ENCODE results near the gene CDH23. TPM values are rescaled to one million over a fixed set of nuclear protein-coding genes. Genes with fewer than 3 reads are reported as not detected.

Gene CDH23
- total RNA-seq, 4 donors from 2014 or later = 14.4 to 29.6 (median 19.7) TPM

DNA sequence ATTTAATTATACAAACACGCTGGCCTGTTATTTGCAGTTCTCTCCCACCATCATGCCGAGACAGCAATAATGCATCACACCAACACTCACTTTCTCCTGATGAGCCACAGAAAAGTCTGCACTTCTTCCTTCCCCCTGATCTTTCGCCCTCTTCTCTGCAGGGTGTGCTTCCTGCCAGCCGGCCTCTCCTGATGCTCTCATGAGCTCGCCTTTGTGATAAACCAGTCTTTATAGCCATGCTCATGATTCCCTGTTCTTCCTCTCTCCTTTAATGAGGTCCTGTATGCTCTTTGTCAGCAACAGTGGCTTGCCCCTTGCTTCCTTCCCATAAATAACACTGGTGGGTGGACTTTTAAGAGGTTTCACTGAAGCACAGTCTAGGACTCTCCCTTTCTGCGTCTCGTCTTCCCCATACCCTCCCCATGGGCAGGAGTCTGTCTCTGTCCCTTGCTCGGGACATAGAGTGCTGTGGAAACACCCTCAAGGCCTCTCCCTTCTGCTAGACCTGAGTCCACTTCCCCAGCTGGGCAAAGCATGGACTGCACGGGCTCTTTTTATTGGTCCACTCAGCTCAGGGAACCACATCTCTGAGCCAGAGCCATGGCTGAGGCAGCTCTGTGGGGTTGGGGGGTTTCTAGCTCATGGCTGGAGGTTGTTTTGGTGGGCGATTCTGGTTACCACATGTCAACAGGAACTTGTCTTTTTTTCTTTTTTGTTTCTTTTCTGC, 189.0 kb downstream of the CDH23 start:
- Histone ChIP-seq H3K4me3 (no peak overlapping the region), H3K27ac (replicated peaks in 1 of 4) (no peak overlapping the region), H3K4me1 (no peaks in the 10 kb centered on the region), H3K27me3 (no peaks in the 10 kb centered on the region), H3K36me3 (no peaks in the 10 kb centered on the region), H3K9me3 (no peaks in the 10 kb centered on the region)
- TF ChIP-seq, protein P1, sequence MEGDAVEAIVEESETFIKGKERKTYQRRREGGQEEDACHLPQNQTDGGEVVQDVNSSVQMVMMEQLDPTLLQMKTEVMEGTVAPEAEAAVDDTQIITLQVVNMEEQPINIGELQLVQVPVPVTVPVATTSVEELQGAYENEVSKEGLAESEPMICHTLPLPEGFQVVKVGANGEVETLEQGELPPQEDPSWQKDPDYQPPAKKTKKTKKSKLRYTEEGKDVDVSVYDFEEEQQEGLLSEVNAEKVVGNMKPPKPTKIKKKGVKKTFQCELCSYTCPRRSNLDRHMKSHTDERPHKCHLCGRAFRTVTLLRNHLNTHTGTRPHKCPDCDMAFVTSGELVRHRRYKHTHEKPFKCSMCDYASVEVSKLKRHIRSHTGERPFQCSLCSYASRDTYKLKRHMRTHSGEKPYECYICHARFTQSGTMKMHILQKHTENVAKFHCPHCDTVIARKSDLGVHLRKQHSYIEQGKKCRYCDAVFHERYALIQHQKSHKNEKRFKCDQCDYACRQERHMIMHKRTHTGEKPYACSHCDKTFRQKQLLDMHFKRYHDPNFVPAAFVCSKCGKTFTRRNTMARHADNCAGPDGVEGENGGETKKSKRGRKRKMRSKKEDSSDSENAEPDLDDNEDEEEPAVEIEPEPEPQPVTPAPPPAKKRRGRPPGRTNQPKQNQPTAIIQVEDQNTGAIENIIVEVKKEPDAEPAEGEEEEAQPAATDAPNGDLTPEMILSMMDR (IDR thresholded peaks at IDR 0.05) = no peak
- no peak for TF ChIP-seq POLR2AphosphoS5 (IDR thresholded peaks at IDR 0.05)
- no peak for TF ChIP-seq EP300 (IDR thresholded peaks at IDR 0.05)
- TF ChIP-seq POLR2A (IDR thresholded peaks at IDR 0.05; ENCODE audit: low read depth) = no peak
- WGBS = 78% methylated on average over 10 of the region's 10 CpGs
- no peak for DNase-seq (ENCODE audit: extremely low spot score)
- intact Hi-C loops (cut with DNase I) = no loop called here

DNA sequence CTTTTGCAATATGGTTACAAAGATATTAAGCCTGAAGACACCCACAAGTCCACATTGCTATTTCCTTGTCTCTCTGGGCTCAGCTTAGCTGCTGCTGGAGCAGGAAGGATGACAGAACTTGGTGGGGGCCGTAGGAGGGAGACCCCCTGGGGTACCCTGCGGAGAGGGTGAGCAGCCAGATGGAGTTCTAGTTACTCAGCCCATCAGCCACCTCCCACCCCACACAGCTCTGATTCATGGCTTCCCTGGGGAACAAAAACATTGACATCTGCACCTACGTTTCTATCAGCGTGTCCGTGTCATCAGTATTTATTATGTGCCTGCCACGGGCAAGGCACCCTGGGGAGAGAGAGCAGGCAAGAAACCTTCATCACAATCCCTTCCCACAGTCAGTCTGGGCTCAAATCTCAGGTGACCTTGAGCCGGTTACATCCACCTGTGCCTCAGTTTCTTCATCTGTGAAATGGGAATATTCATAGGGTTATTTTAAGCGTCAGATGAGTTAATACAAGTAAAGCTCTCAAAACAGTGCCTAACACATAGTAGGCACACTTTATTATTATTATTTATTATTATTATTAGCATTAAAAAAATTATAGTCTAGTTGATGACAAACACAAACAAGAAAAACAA, 191.3 kb downstream of the CDH23 start:
- TF ChIP-seq, protein P1 (IDR thresholded peaks at IDR 0.05) = no peak
- TF ChIP-seq POLR2A (IDR thresholded peaks at IDR 0.05; ENCODE audit: low read depth) (no peak), POLR2AphosphoS5 (IDR thresholded peaks at IDR 0.05) (no peak)
- no peaks in the 10 kb centered on the region for H3K9me3 ChIP-seq
- no peaks in the 10 kb centered on the region for H3K4me1 ChIP-seq
- H3K36me3 ChIP-seq = no peaks in the 10 kb centered on the region
- intact Hi-C loops (cut with DNase I) = no loop called here
- no peak for DNase-seq (ENCODE audit: extremely low spot score)
- H3K27ac ChIP-seq (replicated peaks in 1 of 4) = no peak overlapping the region
- no peak overlapping the region for H3K4me3 ChIP-seq
- WGBS = 68% methylated on average over 8 of the region's 8 CpGs
- H3K27me3 ChIP-seq = no peaks in the 10 kb centered on the region

DNA sequence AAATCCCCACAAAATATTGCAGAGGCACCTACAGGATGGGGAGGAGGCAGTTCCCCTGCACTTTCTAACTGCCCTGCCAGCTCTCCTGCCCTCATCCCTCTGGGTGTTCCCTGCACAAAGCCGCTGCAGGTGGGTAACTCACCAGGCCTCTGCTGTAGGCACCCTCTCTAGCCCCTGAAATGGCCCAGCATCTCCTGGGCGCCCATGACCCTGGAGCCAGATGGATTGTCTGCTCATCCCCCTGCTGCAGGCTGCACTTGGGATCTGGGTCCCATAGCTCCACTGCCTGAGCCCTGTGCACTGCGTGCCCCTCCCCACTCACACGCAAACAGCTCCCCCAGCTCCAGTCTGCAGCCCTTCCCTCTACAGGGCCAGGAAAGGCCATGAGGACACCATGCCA, 192.0 kb downstream of the CDH23 start:
- intact Hi-C loops (cut with DNase I) = no loop called here
- no peak for DNase-seq (ENCODE audit: extremely low spot score)
- no peaks in the 10 kb centered on the region for H3K4me1 ChIP-seq
- H3K27me3 ChIP-seq = no peaks in the 10 kb centered on the region
- no peak overlapping the region for H3K4me3 ChIP-seq
- TF ChIP-seq, protein P1 (IDR thresholded peaks at IDR 0.05) = no peak
- TF ChIP-seq POLR2AphosphoS5 (IDR thresholded peaks at IDR 0.05) (no peak), POLR2A (IDR thresholded peaks at IDR 0.05; ENCODE audit: low read depth) (no peak), EP300 (IDR thresholded peaks at IDR 0.05) (no peak)
- H3K9me3 ChIP-seq = no peaks in the 10 kb centered on the region
- WGBS = 88% methylated on average over 4 of the region's 4 CpGs
- H3K27ac ChIP-seq (replicated peaks in 1 of 4) = no peak overlapping the region
- no peaks in the 10 kb centered on the region for H3K36me3 ChIP-seq

DNA sequence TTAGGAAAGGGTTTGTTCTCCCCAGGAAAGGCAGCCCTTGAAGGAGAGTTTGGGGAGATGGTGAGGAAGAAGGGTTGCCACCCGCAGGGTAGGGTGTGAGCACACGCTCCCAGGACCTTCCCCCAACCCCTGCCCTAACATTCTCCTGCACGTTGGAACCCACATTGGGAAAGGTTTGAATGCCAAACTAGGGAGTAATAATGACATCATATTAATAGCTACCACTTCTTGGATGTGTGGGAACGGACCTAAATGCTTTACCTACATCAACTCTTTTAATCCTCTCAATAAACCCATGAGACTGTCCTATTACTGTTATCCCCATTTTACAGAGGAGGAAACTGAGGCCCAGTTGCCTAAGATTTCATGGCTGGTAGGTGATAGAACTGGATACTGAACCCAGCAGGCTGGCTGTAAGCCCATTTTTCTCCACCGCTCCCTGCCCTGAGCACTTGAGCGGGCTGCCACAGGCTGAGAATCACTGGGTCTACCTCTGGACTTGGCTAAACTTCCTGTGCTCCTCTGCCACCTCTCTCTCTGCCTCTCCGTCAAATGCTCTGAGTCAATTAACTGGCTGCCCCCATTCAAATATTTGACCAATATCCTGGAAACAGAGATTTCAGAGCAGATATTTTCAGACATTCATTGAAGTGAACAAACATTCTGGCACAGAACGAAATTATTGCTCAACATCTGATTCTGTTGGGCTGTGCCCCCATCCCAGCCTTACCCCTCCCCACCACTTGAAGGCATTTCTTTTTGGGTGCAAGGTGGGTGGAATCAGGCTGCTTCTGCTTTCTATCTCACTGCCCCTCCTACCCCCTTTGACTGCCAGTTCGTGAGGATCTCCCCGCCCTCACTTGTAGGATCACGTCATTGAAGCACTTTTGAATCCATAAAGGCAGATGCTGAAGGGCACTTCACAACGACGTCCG, 193.2 kb downstream of the CDH23 start:
- H3K36me3 ChIP-seq = no peaks in the 10 kb centered on the region
- H3K27me3 ChIP-seq = no peaks in the 10 kb centered on the region
- WGBS = 73% methylated on average over 14 of the region's 14 CpGs
- no peak for DNase-seq (ENCODE audit: extremely low spot score)
- H3K9me3 ChIP-seq = no peaks in the 10 kb centered on the region
- H3K27ac ChIP-seq (replicated peaks in 1 of 4) = no peak overlapping the region
- H3K4me1 ChIP-seq = no peaks in the 10 kb centered on the region
- TF ChIP-seq, protein P1 (IDR thresholded peaks at IDR 0.05) = no peak
- TF ChIP-seq POLR2AphosphoS5 (IDR thresholded peaks at IDR 0.05) (no peak), POLR2A (IDR thresholded peaks at IDR 0.05; ENCODE audit: low read depth) (no peak), EP300 (IDR thresholded peaks at IDR 0.05) (no peak)
- intact Hi-C loops (cut with DNase I) = no loop called here
- H3K4me3 ChIP-seq = no peak overlapping the region
